H1 (cell line): ENCODE results near the gene EEPD1.

Experiments used
- ATF3 ChIP-seq: IDR thresholded peaks from 2 replicates; pipeline ENCODE4 v1.6.1; 2011; ENCODE audit warnings: low read depth, mild to moderate bottlenecking, low read length; ENCODE audit not compliant: insufficient read depth
- BACH1 ChIP-seq: IDR thresholded peaks from 2 replicates; pipeline ENCODE4 v1.6.1; 2012; ENCODE audit warnings: low read length, improper control_type of control experiment
- EGR1 ChIP-seq: IDR thresholded peaks from 2 replicates; pipeline ENCODE4 v1.6.1; 2011; ENCODE audit warnings: low read depth, low read length, borderline replicate concordance
- POLR2AphosphoS5 ChIP-seq: IDR thresholded peaks from 2 replicates; pipeline ENCODE4 v1.6.1; 2011; ENCODE audit warnings: low read depth, low read length
- TAF1 ChIP-seq: IDR thresholded peaks from 2 replicates; pipeline ENCODE4 v1.6.1; 2011; ENCODE audit warnings: mild to moderate bottlenecking, low read depth, low read length
- YY1 ChIP-seq: IDR thresholded peaks from 2 replicates; pipeline ENCODE4 v1.6.1; 2011; ENCODE audit warnings: low read depth, mild to moderate bottlenecking, low read length
- TF ChIP-seq, protein P1 (sequence below), 3 experiments: IDR thresholded peaks; 1 replicate in 2 of 3; 2 replicates in 1 of 3; pipeline versions ENCODE4 v1.5.1 to v1.6.1; 2011; ENCODE audit warnings: low read length in 3 of 3, mild to moderate bottlenecking in 3 of 3, inconsistent platforms in 2 of 3, low read depth in 1 of 3, moderate library complexity in 1 of 3; ENCODE audit not compliant: insufficient read depth in 1 of 3; ENCODE audit errors: control extremely low read depth in 1 of 3

DNA sequence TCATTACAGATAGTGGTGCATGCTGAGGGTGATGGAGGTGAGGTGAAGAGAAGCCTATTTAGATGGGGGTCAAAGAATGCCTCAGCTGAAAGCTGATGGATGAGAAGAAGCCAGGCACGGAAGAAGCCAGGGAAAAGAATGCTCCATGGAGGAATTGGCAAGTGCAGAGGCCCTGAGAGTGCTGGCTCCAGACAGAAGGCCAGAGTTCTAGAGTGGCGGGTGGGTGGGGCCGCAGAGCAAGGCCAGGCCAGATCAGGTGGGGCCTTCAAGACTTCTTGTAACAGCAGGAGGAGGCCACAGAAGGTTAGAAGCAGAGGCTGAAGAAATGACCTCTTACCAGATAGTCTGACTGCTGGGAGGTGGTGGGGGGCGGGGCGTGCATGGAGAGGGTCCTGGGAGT is 7.3 kb downstream of the EEPD1 start:
- TF ChIP-seq, protein P1, sequence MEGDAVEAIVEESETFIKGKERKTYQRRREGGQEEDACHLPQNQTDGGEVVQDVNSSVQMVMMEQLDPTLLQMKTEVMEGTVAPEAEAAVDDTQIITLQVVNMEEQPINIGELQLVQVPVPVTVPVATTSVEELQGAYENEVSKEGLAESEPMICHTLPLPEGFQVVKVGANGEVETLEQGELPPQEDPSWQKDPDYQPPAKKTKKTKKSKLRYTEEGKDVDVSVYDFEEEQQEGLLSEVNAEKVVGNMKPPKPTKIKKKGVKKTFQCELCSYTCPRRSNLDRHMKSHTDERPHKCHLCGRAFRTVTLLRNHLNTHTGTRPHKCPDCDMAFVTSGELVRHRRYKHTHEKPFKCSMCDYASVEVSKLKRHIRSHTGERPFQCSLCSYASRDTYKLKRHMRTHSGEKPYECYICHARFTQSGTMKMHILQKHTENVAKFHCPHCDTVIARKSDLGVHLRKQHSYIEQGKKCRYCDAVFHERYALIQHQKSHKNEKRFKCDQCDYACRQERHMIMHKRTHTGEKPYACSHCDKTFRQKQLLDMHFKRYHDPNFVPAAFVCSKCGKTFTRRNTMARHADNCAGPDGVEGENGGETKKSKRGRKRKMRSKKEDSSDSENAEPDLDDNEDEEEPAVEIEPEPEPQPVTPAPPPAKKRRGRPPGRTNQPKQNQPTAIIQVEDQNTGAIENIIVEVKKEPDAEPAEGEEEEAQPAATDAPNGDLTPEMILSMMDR (IDR thresholded peaks at IDR 0.05; ENCODE audit: control extremely low read depth in 1 of 3, insufficient read depth in 1 of 3, low read depth in 1 of 3, low read length in 3 of 3), result no peak
- TF ChIP-seq BACH1, result no peak
- TF ChIP-seq ATF3, result no peak
- no peak for TF ChIP-seq YY1
- no peak for TF ChIP-seq POLR2AphosphoS5
- TF ChIP-seq EGR1, result no peak
- TF ChIP-seq TAF1, result no peak
